ENCODE measurements around the gene TNS4. TPM values are rescaled to one million over a fixed set of nuclear protein-coding genes. Genes with fewer than 3 reads are reported as not detected.

Gene TNS4
- total and polyA plus RNA-seq, 3 experiments from 2014 or later, result 0.41 to 3.1 (median 3.1) TPM

DNA sequence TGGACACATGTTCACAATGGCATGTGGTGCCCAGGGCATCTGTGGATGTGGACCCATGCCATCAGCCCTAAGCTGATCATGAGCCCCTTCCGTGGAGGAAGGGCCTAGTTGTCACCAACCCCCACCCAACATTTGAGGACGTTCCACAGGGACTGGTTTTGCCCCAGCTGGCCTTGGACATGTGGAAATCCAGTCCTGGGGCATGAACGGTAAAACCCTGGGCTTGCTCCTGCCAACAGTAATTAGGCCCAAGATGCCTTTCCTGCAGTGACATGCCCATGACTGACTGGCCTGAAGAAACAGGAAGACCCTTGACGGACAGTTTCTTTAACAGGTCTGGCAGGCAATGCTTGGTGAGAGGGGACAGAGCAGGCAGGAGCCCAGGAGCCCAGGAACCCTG lies 7.7 kb downstream of the TNS4 start:
- Mint-ChIP-seq H3K9me3 (no peaks in the 10 kb centered on the region), H3K4me3 (no peak overlapping the region), H3K36me3 (no peaks in the 10 kb centered on the region), H3K4me1 (peaks cover 27 to 31% (median 28%) of the 10 kb centered on the region in 3 donors), H3K27ac (no peak overlapping the region), H3K27me3 (no peaks in the 10 kb centered on the region)
- DNase-seq, result no peak
- POLR2A ChIA-PET, result no interaction called here
- peaks cover 30% of the 10 kb centered on the region for H3K4me1 ChIP-seq (ENCODE audit: insufficient read depth, low read length)
- no peaks in the 10 kb centered on the region for H3K36me3 ChIP-seq (ENCODE audit: insufficient read depth, low read length)
- H3K4me3 ChIP-seq (ENCODE audit: low read length), result no peak overlapping the region
- H3K27ac ChIP-seq (ENCODE audit: low read depth, low read length), result no peak overlapping the region
- no peaks in the 10 kb centered on the region for H3K9me3 ChIP-seq (ENCODE audit: low read length)
- CTCF ChIA-PET, result no interaction called here
- no peaks in the 10 kb centered on the region for H3K27me3 ChIP-seq (ENCODE audit: insufficient read depth, low read length, poor library complexity, severe bottlenecking)

DNA sequence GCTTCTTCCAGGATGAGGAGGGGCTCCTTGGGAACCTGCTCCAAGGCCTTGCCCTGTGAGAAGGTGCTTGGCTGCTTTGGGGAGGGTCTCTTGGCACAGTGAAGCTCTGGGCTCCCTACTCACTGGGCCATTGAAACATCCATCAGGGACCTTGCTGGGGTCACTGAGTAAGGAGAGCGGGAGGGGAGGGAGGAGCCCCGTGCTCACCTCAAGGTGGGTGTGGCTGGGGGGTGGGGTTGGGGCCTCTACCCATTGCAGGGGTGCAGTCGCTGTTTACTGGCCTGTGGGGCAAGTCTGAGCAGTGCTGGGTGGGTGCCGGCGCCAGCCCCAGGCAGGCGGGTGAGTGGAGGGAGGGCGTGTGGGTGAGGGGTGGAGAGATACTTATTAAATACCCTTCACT lies 9.9 kb downstream of the TNS4 start:
- Mint-ChIP-seq H3K27ac (peak overlapping the region in 1 of 8 donors; percentile 68), H3K4me3 (peak overlapping the region in 2 of 7 donors; percentile 3 to 51), H3K27me3 (no peaks in the 10 kb centered on the region), H3K9me3 (no peaks in the 10 kb centered on the region), H3K36me3 (no peaks in the 10 kb centered on the region), H3K4me1 (peaks cover 35 to 47% (median 44%) of the 10 kb centered on the region in 3 donors)
- H3K36me3 ChIP-seq (ENCODE audit: insufficient read depth, low read length), result no peaks in the 10 kb centered on the region
- H3K9me3 ChIP-seq (ENCODE audit: low read length), result no peaks in the 10 kb centered on the region
- ChIA-PET POLR2A (no interaction called here), CTCF (no interaction called here)
- DNase-seq, result no peak
- no peak overlapping the region for H3K27ac ChIP-seq (ENCODE audit: low read depth, low read length)
- H3K27me3 ChIP-seq (ENCODE audit: insufficient read depth, low read length, poor library complexity, severe bottlenecking), result no peaks in the 10 kb centered on the region
- H3K4me3 ChIP-seq (ENCODE audit: low read length), result no peak overlapping the region
- peaks cover 33% of the 10 kb centered on the region for H3K4me1 ChIP-seq (ENCODE audit: insufficient read depth, low read length)

DNA sequence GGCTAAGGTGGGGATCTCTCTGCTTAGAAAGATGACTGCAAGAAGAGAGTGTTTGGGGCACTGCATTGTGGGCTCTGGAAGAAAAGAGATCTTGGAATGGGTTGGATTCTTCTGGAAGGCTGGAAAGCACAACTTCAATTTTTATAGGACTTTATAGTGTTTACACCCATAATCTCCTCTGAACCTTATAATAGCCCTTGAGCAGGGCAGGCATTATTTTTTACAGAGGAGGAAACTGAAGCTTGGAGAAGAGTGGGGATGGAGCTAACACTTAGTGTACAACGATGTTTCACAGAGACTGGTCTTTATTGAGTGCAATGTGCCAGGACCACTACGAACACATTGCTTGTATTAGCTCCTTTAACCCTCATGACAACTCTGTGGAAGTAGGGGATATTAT lies 10.4 kb downstream of the TNS4 start:
- peaks cover 36% of the 10 kb centered on the region for H3K4me1 ChIP-seq (ENCODE audit: insufficient read depth, low read length)
- DNase-seq, result no peak
- peak overlapping the region in 3 of 8 donors; percentile 26 to 68 (median 42) for H3K27ac Mint-ChIP-seq
- H3K4me3 ChIP-seq (ENCODE audit: low read length), result no peak overlapping the region
- no peaks in the 10 kb centered on the region for H3K36me3 Mint-ChIP-seq
- no peaks in the 10 kb centered on the region for H3K27me3 ChIP-seq (ENCODE audit: insufficient read depth, low read length, poor library complexity, severe bottlenecking)
- no peaks in the 10 kb centered on the region for H3K27me3 Mint-ChIP-seq
- peaks cover 39 to 52% (median 49%) of the 10 kb centered on the region in 3 donors for H3K4me1 Mint-ChIP-seq
- peak overlapping the region in 2 of 7 donors; percentile 3 to 51 for H3K4me3 Mint-ChIP-seq
- H3K9me3 Mint-ChIP-seq, result no peaks in the 10 kb centered on the region
- no peaks in the 10 kb centered on the region for H3K36me3 ChIP-seq (ENCODE audit: insufficient read depth, low read length)
- CTCF ChIA-PET, result interaction anchor here (1.3 to 1.5 kb wide), 2 partner anchors 15 to 70 kb away, joined by 3 to 4 read pairs; no protein-coding TSS in a partner anchor
- POLR2A ChIA-PET, result no interaction called here
- no peaks in the 10 kb centered on the region for H3K9me3 ChIP-seq (ENCODE audit: low read length)
- no peak overlapping the region for H3K27ac ChIP-seq (ENCODE audit: low read depth, low read length)

DNA sequence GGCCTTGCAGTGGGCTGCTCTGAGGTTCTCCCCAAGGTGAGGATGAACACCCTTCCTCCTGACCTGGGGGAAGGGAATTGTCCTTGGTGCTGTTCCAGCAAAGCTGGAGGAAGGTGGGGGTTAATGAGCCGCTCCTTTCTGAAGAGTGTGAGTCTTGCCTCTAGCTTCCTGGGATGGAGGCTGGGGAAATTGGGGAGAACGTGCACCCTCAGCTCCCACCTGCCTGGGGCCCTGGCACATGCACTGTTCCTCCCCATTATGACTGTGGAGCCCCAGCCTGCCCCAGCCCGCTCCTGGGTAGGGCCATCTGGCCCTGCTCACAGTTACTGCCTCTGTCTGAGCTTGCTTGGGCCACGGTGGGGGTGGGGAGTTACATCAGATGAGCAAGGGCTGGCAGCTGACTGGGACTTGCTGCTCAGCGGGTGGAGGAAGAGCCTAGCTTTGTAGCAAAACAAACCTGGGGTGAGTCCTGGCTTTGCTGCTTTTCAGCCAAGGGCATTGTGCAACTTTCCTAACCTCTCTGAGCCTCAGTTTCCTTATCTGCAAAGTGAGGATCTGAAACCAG lies 11.1 kb downstream of the TNS4 start:
- H3K4me3 Mint-ChIP-seq, result peak overlapping the region in 1 of 7 donors; percentile 23
- Histone ChIP-seq H3K36me3 (ENCODE audit: insufficient read depth, low read length) (no peaks in the 10 kb centered on the region), H3K4me3 (ENCODE audit: low read length) (no peak overlapping the region), H3K27ac (ENCODE audit: low read depth, low read length) (no peak overlapping the region), H3K4me1 (ENCODE audit: insufficient read depth, low read length) (peaks cover 41% of the 10 kb centered on the region), H3K27me3 (ENCODE audit: insufficient read depth, low read length, poor library complexity, severe bottlenecking) (no peaks in the 10 kb centered on the region), H3K9me3 (ENCODE audit: low read length) (no peaks in the 10 kb centered on the region)
- H3K9me3 Mint-ChIP-seq, result no peaks in the 10 kb centered on the region
- ChIA-PET CTCF (interaction anchor here (1.1 to 1.5 kb wide), 3 partner anchors 14 to 70 kb away, joined by 3 to 4 read pairs (median 4); no protein-coding TSS in a partner anchor), POLR2A (interaction anchor here (0.6 to 0.7 kb wide), 2 partner anchors 72 to 1198 kb away, joined by 3 to 6 read pairs; partner anchors contain the start of gene EIF1)
- H3K27ac Mint-ChIP-seq, result peak overlapping the region in 5 of 8 donors; percentile 12 to 83 (median 68)
- peaks cover 40 to 56% (median 54%) of the 10 kb centered on the region in 3 donors for H3K4me1 Mint-ChIP-seq
- H3K27me3 Mint-ChIP-seq, result no peaks in the 10 kb centered on the region
- no peak for DNase-seq
- no peaks in the 10 kb centered on the region for H3K36me3 Mint-ChIP-seq

DNA sequence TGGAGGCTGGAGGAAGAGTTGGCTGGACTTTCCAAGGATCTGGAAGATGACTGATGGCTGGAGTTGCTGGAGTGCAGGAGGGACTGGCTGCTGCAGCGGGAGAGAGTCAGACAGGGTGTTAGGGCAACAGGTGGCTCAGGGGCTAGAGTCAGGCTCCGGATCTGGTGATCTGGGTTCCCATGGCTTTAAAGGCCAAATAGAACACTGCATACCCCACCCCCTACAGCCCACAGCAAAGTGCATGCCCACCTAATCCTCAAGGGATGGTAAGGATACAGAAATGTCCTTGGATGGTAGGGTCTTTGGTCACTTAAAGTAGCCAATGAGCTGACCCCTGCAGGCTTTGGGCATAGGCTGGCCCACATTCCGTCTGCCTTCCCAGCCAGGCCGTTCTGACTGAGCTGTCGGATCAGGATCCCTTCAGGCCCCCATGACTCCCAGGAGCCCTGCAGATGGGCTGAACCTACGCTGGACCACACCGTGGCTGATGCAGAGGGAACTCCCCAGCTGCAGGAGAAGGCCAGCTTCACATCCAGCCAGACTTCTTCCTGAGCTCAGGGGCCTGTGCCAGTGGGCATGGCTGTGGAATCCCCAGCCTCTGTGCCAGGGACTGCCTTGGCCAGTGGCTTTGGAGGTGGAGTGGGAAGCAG lies 13.9 kb downstream of the TNS4 start:
- no peak for DNase-seq
- Mint-ChIP-seq H3K4me3 (peak overlapping the region in 1 of 7 donors; percentile 24), H3K36me3 (no peaks in the 10 kb centered on the region), H3K9me3 (no peaks in the 10 kb centered on the region), H3K27me3 (no peaks in the 10 kb centered on the region), H3K27ac (peak overlapping the region in 7 of 8 donors; percentile 31 to 98 (median 82)), H3K4me1 (peaks cover 57 to 80% (median 78%) of the 10 kb centered on the region in 3 donors)
- ChIA-PET CTCF (interaction anchor here (1.4 kb wide), 1 partner anchor 46 kb away, joined by 5 read pairs; no protein-coding TSS in a partner anchor), POLR2A (no interaction called here)
- Histone ChIP-seq H3K4me3 (ENCODE audit: low read length) (no peak overlapping the region), H3K4me1 (ENCODE audit: insufficient read depth, low read length) (peaks cover 41% of the 10 kb centered on the region), H3K27me3 (ENCODE audit: insufficient read depth, low read length, poor library complexity, severe bottlenecking) (no peaks in the 10 kb centered on the region), H3K9me3 (ENCODE audit: low read length) (no peaks in the 10 kb centered on the region), H3K36me3 (ENCODE audit: insufficient read depth, low read length) (no peaks in the 10 kb centered on the region), H3K27ac (ENCODE audit: low read depth, low read length) (no peak overlapping the region)

DNA sequence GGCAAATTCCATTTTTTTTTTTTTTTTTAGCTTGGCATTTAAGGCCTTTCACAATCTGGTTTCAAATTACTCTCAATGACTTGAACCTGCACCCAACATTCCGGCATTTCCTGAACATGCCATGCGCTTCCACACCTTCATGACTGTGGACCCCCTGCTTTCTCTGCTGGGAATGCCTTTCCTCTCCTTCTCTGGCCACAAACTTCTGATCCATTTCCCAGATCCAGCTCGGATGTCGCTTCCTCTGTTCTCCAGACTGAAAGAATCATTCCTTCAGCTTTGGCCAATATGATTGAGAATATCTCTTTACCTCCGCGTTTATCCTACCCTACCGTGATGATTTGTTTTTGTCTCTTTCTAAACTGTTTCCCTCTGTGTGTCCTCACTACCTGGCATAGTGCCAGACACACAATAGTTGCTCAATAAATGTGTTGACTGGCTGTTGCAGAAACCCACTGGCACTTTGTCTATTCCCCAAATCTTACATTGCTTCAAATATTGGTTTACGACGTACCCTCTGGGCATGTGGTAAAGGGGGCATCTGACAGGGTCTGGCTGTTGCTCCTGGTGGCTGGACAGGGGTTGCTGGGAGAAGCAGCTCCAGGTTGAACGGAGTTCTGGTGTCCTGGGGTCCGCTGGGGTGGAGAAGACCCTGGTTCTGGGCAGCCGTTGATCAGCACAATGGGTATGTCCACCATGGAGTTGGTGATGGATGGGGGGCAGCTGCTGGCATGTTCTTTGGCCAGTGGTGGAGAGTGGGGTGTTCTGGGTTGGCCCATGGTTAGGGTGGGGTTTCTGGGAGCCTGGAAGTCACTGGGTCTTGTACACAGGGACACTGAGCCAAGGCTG lies 14.7 kb downstream of the TNS4 start:
- H3K4me1 Mint-ChIP-seq, result peaks cover 64 to 86% (median 85%) of the 10 kb centered on the region in 3 donors

GRCh38 chr17:40485851-40486521 lies 15.4 kb downstream of the TNS4 start:
- no peak overlapping the region for H3K27ac ChIP-seq (ENCODE audit: low read depth, low read length)
- Mint-ChIP-seq H3K27ac (peak overlapping the region in 7 of 8 donors; percentile 19 to 98 (median 77)), H3K4me1 (peaks cover 67 to 89% (median 85%) of the 10 kb centered on the region in 3 donors), H3K27me3 (no peaks in the 10 kb centered on the region), H3K4me3 (no peak overlapping the region), H3K9me3 (no peaks in the 10 kb centered on the region), H3K36me3 (no peaks in the 10 kb centered on the region)
- H3K4me3 ChIP-seq (ENCODE audit: low read length), result no peak overlapping the region
- no peaks in the 10 kb centered on the region for H3K27me3 ChIP-seq (ENCODE audit: insufficient read depth, low read length, poor library complexity, severe bottlenecking)
- no peaks in the 10 kb centered on the region for H3K36me3 ChIP-seq (ENCODE audit: insufficient read depth, low read length)
- ChIA-PET CTCF (interaction anchor here (0.7 to 0.8 kb wide), 2 partner anchors 44 to 48 kb away, joined by 3 to 4 read pairs; no protein-coding TSS in a partner anchor), POLR2A (interaction anchor here (0.5 kb wide), 1 partner anchor 46 kb away, joined by 4 read pairs; no protein-coding TSS in a partner anchor)
- H3K4me1 ChIP-seq (ENCODE audit: insufficient read depth, low read length), result peaks cover 45% of the 10 kb centered on the region
- DNase-seq, result peak in 1 of 5 donors; percentile 28
- no peaks in the 10 kb centered on the region for H3K9me3 ChIP-seq (ENCODE audit: low read length)

More for the DNA sequence above, 14.7 kb downstream of the TNS4 start:
- no peak overlapping the region for H3K4me3 ChIP-seq (ENCODE audit: low read length)
- no peak overlapping the region for H3K27ac ChIP-seq (ENCODE audit: low read depth, low read length)
- H3K36me3 Mint-ChIP-seq, result no peaks in the 10 kb centered on the region
- ChIA-PET CTCF (interaction anchor here (0.6 to 0.8 kb wide), 3 partner anchors 43 to 87 kb away, joined by 3 to 4 read pairs (median 3); no protein-coding TSS in a partner anchor), POLR2A (interaction anchor here (0.5 kb wide), 1 partner anchor 45 kb away, joined by 4 read pairs; no protein-coding TSS in a partner anchor)
- H3K9me3 Mint-ChIP-seq, result no peaks in the 10 kb centered on the region
- no peak overlapping the region for H3K4me3 Mint-ChIP-seq
- no peaks in the 10 kb centered on the region for H3K9me3 ChIP-seq (ENCODE audit: low read length)
- no peak for DNase-seq
- H3K4me1 ChIP-seq (ENCODE audit: insufficient read depth, low read length), result peaks cover 45% of the 10 kb centered on the region
- H3K27ac Mint-ChIP-seq, result peak overlapping the region in 7 of 8 donors; percentile 75 to 98 (median 78)
- H3K27me3 Mint-ChIP-seq, result no peaks in the 10 kb centered on the region
- no peaks in the 10 kb centered on the region for H3K27me3 ChIP-seq (ENCODE audit: insufficient read depth, low read length, poor library complexity, severe bottlenecking)
- no peaks in the 10 kb centered on the region for H3K36me3 ChIP-seq (ENCODE audit: insufficient read depth, low read length)

All from CD8-positive, alpha-beta memory T cell (primary cell).